ENCODE measurements around the gene DNAJC22.
"Not testable (repeated sequence)": the region's sequence is repeated elsewhere in the genome, so short reads cannot be mapped to it uniquely, and the experiment has no call there.

The DNAJC22 gene

DNA sequence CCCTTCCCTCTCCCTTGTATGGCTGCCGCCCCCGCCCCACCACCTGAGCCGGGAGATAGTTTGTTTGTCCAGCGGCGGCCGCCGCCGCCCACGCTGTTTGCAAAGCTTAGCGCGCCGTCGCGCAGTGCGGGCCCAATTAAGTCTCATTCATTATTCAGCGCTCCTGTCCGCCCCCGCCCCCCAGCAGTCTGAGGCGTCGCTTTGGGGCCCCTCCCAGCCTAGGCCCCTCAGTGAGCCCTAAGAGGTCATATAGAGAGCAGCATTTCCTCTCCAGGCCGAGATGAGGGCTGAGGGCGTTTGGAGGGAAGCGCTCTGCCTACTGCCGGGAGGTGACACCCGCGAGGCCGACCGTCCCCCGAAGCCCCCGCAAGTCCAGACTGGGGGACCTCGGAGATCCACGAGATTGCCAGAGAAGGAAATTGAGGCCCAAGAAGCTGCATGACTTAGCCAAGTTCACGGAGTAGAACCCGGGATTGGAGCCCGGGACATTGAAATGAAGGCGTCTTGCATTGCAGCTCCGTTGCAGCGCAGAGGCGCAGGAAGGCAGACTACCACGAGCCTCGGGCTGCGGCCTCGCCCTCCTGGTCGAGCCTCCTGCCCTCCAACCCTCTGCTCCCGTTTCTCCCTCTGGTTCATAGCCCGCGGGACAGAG is at the start of gene DNAJC22:
TSS of gene DNAJC22 (plus strand) at position 230 of the 652 bp plus-strand sequence. CDS start 1,985 bp downstream, outside the sequence.
- no peak for DNase-seq

DNA sequence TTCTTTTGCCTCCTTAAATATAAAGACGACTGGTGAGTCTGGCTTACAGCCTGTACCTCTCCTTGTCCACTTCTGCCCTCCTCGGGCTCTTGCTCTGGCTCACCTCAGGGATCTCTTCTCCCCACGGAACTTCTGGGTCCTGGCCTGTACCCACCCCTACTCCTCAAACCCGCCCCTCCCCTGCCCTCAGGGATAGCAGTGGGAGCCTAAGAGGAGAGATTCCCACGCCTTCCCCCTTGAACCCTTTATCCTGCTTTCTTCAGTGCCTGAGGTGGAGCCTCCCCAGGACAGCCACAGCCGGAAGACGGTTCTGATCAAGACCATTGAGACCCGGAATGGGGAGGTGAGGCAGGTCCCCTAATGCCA is 49.0 kb upstream of the DNAJC22 start:
- no peak for DNase-seq

GRCh38 chr12:49298160-49298559 is 48.5 kb upstream of the DNAJC22 start:
- no peak for DNase-seq

- no peak for DNase-seq
These were observed 44.9 kb upstream of the DNAJC22 start for GRCh38 chr12:49301760-49302159.

DNA sequence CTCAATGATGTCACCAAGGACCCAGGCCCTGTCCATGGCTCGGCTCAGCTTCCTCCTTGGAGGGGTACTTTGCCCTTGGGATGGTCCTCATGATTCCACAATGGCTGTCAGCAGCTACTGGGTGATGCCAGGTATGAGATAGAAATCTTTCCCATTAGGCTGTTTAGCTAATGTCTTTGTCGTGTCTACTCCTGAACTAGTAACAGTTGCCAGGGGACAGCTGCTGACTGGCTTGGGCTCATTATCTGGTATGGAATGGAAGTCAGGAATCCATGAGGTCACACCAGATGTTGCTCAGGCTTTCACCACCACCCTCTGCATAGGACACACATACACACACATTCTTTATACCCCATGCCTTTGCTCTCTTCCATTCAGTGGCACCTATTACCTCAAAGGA is 42.5 kb upstream of the DNAJC22 start:
- DNase-seq, result no peak

DNA sequence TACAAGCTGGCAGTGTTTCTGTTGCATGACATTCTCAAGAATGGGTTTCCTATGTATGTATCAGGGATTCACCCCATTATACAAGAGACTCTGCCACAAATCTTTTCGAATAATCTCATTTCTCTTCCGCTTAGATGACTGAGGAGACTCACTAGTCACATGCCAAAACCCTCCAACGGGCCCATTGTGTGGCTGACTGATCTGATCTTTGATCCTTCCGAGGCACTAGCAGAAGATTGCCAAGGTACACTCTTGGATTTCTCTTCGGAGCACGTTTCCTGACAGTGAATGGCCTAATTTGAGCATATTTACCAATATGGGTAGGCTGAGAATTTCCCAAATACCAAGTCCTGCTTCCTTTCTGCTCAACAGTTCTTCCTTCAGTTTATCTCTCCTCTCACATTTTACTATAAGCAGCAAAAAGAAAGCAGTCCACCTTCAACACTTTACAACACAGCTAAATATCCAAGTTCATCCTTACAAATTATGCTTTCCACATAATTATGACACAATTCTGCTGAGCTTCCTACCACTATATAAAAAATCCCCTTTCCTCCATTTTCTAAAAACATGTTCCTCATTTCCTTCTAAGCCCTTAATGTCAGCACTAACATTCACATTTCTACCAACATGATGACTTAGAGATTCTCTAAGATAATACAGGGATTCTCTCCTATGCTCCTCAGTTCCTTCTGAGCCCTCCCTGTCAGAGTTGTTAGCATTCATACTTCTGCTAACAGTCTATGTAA is 40.8 kb upstream of the DNAJC22 start:
- DNase-seq, result no peak

DNA sequence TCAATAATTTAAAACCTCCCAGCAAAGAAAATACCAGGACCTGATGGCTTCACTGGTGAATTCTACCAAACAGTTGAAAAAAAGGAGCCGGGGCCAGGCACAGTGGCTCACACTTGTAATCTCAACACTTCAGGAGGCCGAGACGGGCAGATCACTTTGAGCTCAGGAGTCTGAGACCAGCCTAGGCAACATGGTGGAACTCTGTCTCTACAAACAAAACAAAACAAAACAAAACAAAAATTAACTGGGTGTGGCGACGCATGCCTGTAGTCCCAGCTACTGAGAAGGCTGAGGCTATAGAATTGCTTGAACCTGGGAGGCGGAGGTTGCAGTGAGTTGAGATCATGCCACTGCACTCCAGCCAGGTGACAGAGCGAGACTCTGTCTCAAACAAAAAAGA is 37.3 kb upstream of the DNAJC22 start:
- no peak for DNase-seq

DNA sequence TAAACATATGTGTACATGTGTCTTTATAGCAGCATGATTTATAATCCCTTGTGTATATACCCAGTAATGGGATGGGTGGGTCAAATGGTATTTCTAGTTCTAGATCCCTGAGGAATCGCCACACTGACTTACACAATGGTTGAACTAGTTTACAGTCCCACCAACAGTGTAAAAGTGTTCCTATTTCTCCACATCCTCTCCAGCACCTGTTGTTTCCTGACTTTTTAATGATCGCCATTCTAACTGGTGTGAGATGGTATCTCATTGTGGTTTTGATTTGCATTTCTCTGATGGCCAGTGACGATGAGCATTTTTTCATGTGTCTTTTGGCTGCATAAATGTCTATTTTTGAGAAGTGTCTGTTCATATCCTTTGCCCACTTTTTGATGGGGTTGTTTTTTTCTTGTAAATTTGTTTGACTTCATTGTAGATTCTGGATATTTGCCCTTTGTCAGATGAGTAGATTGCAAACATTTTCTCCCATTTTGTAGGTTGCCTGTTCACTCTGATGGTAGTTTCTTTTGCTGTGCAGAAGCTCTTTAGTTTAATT is 36.2 kb upstream of the DNAJC22 start:
- DNase-seq, result not testable (repeated sequence)

GRCh38 chr12:49314811-49315210 is 31.9 kb upstream of the DNAJC22 start:
- no peak for DNase-seq

DNA sequence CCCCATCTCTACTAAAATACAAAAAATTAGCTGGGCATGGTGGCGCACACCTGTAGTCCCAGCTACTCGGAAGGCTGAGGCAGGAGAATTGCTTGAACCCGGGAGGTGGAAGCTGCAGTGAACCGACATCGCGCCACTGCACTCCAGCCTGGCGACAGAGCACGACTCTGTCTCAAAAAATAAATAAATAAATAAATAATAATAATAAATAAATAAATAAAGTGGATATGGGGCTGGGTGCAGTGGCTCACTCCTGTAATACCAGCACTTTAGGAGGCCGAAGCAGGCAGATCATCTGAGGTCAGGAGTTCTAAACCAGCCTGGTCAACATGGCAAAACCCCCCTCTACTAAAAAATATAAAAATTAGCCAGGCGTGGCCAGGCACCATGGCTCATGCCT is 29.6 kb upstream of the DNAJC22 start:
- not testable (repeated sequence) for DNase-seq

DNA sequence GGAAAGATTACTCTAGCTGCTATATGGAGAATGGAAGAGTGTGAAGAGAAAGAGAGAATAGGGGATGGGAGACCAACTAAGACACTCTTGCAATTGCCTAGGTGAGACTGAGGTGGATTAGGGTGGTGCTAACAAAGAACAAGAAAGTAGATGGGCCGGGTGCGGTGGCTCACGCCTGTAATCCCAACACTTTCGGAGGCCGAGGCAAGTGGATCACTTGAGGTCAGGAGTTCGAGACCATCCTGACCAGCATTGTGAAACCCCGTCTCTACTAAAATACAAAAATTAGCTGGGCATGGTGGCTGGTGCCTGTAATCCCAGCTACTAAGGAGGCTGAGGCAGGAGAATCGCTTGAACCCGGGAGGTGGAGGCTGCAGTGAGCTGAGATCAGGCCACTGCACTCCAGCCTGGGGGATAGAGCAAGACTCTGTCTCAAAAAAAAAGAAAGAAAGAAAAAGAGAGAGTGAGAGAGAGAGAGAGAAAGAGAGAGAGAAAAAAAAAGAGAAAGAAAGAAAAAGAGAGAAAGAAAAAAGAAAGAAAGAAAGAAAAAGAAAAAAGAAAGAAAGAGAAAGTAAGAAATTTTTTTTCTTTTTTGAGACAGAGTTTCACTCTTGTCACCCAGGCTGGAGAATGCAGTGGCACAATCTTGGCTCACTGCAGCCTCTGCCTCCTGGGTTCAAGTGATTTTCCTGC is 26.1 kb upstream of the DNAJC22 start:
- DNase-seq, result not testable (repeated sequence)

- DNase-seq, result no peak
These were observed 24.4 kb upstream of the DNAJC22 start for GRCh38 chr12:49322367-49322707.

GRCh38 chr12:49322708-49323523 is 23.8 kb upstream of the DNAJC22 start, which contains the start of gene TROAP:
Gene TROAP, plus strand, starts transcription at chr12:49323255. Its CDS starts 354 bp downstream, at chr12:49323609.
- DNase-seq, result peak; percentile 98

- no peak for DNase-seq
These were observed 23.1 kb upstream of the DNAJC22 start for GRCh38 chr12:49323524-49324097.

GRCh38 chr12:49325606-49326005 is 21.1 kb upstream of the DNAJC22 start:
- DNase-seq, result no peak

GRCh38 chr12:49327368-49327767 is 19.3 kb upstream of the DNAJC22 start:
- DNase-seq, result no peak

GRCh38 chr12:49327887-49328286 is 18.8 kb upstream of the DNAJC22 start:
- no peak for DNase-seq

DNA sequence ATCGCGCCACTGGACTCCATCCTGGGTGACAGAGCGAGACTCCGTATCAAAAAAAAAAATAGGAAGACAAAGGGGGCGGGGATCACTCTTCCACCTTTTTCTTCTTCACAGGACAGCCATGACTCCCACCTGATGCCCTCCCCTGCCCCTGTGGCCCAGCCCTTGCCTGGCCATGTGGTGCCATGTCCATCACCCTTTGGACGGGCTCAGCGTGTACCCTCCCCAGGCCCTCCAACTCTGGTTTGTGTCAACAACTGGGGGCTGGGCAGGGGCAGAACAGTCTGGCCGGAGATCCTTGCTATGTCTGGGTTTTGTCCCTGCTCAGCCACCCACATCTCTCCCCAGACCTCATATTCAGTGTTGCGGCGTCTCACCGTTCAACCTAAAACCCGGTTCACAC is 17.9 kb upstream of the DNAJC22 start:
- DNase-seq, result no peak

GRCh38 chr12:49330032-49330619 is 16.6 kb upstream of the DNAJC22 start:
- DNase-seq, result no peak

DNA sequence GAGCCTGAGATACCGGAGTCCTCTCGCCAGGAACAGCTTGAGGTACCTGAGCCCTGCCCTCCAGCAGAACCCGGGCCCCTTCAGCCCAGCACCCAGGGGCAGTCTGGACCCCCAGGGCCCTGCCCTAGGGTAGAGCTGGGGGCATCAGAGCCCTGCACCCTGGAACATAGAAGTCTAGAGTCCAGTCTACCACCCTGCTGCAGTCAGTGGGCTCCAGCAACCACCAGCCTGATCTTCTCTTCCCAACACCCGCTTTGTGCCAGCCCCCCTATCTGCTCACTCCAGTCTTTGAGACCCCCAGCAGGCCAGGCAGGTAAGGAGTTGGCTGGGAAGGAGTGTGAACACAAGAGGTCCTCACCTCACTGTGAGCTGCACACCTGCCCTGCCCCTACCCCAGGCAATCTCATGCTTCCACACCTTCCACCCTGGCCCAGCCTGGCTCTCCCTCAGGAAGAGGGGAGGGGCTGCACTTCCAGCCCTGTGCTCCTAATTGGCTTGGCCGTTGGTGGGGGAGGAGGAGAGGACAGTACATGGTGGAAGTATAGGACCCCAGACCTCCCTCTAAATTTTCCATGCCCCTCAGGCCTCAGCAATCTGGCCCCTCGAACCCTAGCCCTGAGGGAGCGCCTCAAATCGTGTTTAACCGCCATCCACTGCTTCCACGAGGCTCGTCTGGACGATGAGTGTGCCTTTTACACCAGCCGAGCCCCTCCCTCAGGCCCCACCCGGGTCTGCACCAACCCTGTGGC is 15.9 kb upstream of the DNAJC22 start:
- no peak for DNase-seq
